B cell (primary cell): ENCODE measurements around the gene NEAT1.

Experiments
- CTCF ChIP-seq: fragments of 200-600 bp; IDR thresholded peaks from one replicate; pipeline ENCODE4 v1.8.0; 2022; ENCODE audit warnings: antibody characterized with exemption, mild to moderate bottlenecking
- EZH2 ChIP-seq: IDR thresholded peaks from 2 replicates; pipeline ENCODE4 v1.6.1; 2012; ENCODE audit warnings: borderline replicate concordance, low read depth, mild to moderate bottlenecking, moderate library complexity, low read length; ENCODE audit not compliant: insufficient read depth, poor library complexity, severe bottlenecking

GRCh38 chr11:65404638-65405339, 17.8 kb upstream of the NEAT1 start:
- no peak for TF ChIP-seq CTCF
- TF ChIP-seq EZH2 = no peak
